GM12873 (cell line): Measurements from ENCODE around the gene MARCHF4.

Experiments
- CTCF ChIP-seq: IDR thresholded peaks from 2 replicates; pipeline ENCODE4 v1.5.1; 2012; ENCODE audit warnings: low read depth, mild to moderate bottlenecking, moderate library complexity, low read length, control low read depth; ENCODE audit not compliant: insufficient read depth; ENCODE audit errors: missing control alignments

The MARCHF4 gene

GRCh38 chr2:216371721-216372702 is at the start of gene MARCHF4:
Gene MARCHF4 (minus strand): TSS chr2:216372483. CDS start chr2:216370260, 2,223 bp downstream.
- no peak for TF ChIP-seq CTCF

- TF ChIP-seq CTCF = no peak
Measured at GRCh38 chr2:216420367-216421101, 48.3 kb upstream of the MARCHF4 start.

- TF ChIP-seq CTCF = no peak
Measured at GRCh38 chr2:216418981-216419380, 46.7 kb upstream of the MARCHF4 start.

GRCh38 chr2:216416571-216417307 is 44.5 kb upstream of the MARCHF4 start:
- TF ChIP-seq CTCF = no peak

GRCh38 chr2:216415541-216415940 is 43.3 kb upstream of the MARCHF4 start:
- no peak for TF ChIP-seq CTCF

- TF ChIP-seq CTCF = no peak
Measured at GRCh38 chr2:216414772-216415319, 42.6 kb upstream of the MARCHF4 start.
